ENCODE data around the gene SEPTIN8.

- TF ChIP-seq ATF7 (IDR thresholded peaks at IDR 0.05), result no peak
- no peak for TF ChIP-seq ATF7 (CRISPR knock-in tag; IDR thresholded peaks at IDR 0.05)
- no peak for TF ChIP-seq ZNF432 (CRISPR knock-in tag; IDR thresholded peaks at IDR 0.05; ENCODE audit: borderline replicate concordance)
- no peak for TF ChIP-seq ZNF619 (CRISPR knock-in tag; IDR thresholded peaks at IDR 0.05)
- TF ChIP-seq, protein P1, sequence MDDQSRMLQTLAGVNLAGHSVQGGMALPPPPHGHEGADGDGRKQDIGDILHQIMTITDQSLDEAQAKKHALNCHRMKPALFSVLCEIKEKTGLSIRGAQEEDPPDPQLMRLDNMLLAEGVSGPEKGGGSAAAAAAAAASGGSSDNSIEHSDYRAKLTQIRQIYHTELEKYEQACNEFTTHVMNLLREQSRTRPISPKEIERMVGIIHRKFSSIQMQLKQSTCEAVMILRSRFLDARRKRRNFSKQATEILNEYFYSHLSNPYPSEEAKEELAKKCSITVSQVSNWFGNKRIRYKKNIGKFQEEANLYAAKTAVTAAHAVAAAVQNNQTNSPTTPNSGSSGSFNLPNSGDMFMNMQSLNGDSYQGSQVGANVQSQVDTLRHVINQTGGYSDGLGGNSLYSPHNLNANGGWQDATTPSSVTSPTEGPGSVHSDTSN (CRISPR knock-in tag; IDR thresholded peaks at IDR 0.05; ENCODE audit: borderline replicate concordance), result no peak
Measured at GRCh38 chr5:132734687-132735086, 42.4 kb downstream of the SEPTIN8 start.

Measured in HepG2 (cell line).